ENCODE results near the gene POLR2L. TPM values are rescaled to one million over a fixed set of nuclear protein-coding genes. Genes with fewer than 3 reads are reported as not detected.

The POLR2L gene
- total and polyA plus RNA-seq, 2 of the 13 experiments (the other 11 are each of a cell fraction or from before 2014, with no cell fraction given): 104 to 114 TPM

GRCh38 chr11:808427-809286 is 33.7 kb downstream of the POLR2L start (continued):
- TF ChIP-seq ZNF7 (CRISPR knock-in tag; IDR thresholded peaks at IDR 0.05): peak; percentile 70
- TF ChIP-seq, protein P1, sequence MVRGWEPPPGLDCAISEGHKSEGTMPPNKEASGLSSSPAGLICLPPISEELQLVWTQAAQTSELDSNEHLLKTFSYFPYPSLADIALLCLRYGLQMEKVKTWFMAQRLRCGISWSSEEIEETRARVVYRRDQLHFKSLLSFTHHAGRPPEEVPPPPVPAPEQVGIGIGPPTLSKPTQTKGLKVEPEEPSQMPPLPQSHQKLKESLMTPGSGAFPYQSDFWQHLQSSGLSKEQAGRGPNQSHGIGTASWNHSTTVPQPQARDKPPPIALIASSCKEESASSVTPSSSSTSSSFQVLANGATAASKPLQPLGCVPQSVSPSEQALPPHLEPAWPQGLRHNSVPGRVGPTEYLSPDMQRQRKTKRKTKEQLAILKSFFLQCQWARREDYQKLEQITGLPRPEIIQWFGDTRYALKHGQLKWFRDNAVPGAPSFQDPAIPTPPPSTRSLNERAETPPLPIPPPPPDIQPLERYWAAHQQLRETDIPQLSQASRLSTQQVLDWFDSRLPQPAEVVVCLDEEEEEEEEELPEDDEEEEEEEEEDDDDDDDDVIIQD (CRISPR knock-in tag; IDR thresholded peaks at IDR 0.05; ENCODE audit: low read depth): peak; percentile 43; the same call in 1 of the 2 replicates
- TF ChIP-seq, protein P2, sequence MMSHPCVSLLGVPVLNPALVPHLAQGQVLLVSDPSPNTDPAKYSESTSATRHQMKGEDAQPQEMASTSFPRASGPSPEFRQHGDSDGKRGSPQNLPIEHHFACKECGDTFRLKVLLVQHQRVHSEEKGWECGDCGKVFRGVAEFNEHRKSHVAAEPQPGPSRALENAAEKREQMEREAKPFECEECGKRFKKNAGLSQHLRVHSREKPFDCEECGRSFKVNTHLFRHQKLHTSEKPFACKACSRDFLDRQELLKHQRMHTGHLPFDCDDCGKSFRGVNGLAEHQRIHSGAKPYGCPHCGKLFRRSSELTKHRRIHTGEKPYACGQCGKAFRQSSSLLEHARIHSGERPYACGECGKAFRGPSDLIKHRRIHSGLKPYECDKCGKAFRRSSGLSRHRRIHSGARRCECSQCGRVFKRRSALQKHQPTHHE (CRISPR knock-in tag; IDR thresholded peaks at IDR 0.05; ENCODE audit: borderline replicate concordance): peak; percentile 33; the same call in 1 of the 2 replicates

GRCh38 chr11:804599-804964 is 37.7 kb downstream of the POLR2L start:
- H3K27me3 ChIP-seq (ENCODE audit: control insufficient read depth in 1 of 2, insufficient read depth in 2 of 2, low read length in 2 of 2): no peaks in the 10 kb centered on the region; a peak in 1 of 5 replicates
- intact Hi-C loops (cut with micrococcal nuclease; ENCODE audit: unreplicated experiment): no loop called here
- DNase-seq (ENCODE audit: low spot score) (no peak), ATAC-seq (no peak; the same call in 1 of the 3 replicates), FAIRE-seq (no peak)
- H3K27ac ChIP-seq (ENCODE audit: extremely low read length, insufficient read depth, low read length): peak overlapping the region; percentile 19
- peak overlapping the region; percentile 79 for H3K9ac ChIP-seq (ENCODE audit: insufficient read depth, low read depth, low read length)
- H4K20me1 ChIP-seq (ENCODE audit: insufficient read depth, low read length): no peaks in the 10 kb centered on the region
- no TSS peak for BruUV-seq (replicated peaks)
- H3K4me1 ChIP-seq (ENCODE audit: insufficient read depth, low read length): peaks cover 36% of the 10 kb centered on the region
- WGBS (ENCODE audit: low lambda C conversion rate): 3% methylated on average over 6 of the region's 18 CpGs
- H3K79me2 ChIP-seq (ENCODE audit: insufficient read depth, low read length): peaks cover 25% of the 10 kb centered on the region
- H3K4me3 ChIP-seq (replicated peaks in 1 of 3; ENCODE audit: insufficient read depth in 1 of 3, low read depth in 2 of 3, low read length in 3 of 3): peak overlapping the region; percentile 60 to 82 (median 80)
- ChIA-PET POLR2A (interaction anchor here (1.5 to 4.6 kb wide), 5 partner anchors 8 to 34 kb away, joined by 6 to 56 read pairs (median 7); partner anchors contain the start of gene PNPLA2), CTCF (ENCODE audit: low intra/inter-chr PET ratio, low total read pairs) (no interaction called here)
- peaks cover 7 to 8% of the 10 kb centered on the region in 2 experiments; a peak in 3 of 5 replicates for H3K36me3 ChIP-seq (replicated peaks in 1 of 2; ENCODE audit: control insufficient read depth in 1 of 2, insufficient read depth in 2 of 2, low read length in 2 of 2)
- peak overlapping the region; percentile 94 for H3K4me2 ChIP-seq (ENCODE audit: low read depth, low read length)
- no peak overlapping the region for H2AFZ ChIP-seq (ENCODE audit: low read length)
- no peaks in the 10 kb centered on the region for H3K9me3 ChIP-seq (ENCODE audit: low read length)
- in situ Hi-C loops (cut with HindIII; ENCODE audit: extremely low pct_ligation_motif_present, low pct_unique_long_range_greater_than_20kb): no loop called here
- TF ChIP-seq NRL (CRISPR knock-in tag; IDR thresholded peaks at IDR 0.05; ENCODE audit: borderline replicate concordance) (peak; percentile 45; the same call in 1 of the 2 replicates), MAF1 (CRISPR knock-in tag; IDR thresholded peaks at IDR 0.05; ENCODE audit: borderline replicate concordance) (no peak), PCBP2 (optimal IDR thresholded peaks at IDR 0.05; ENCODE audit: low read depth, low read length, poor library complexity, severe bottlenecking) (no peak), ZNF710 (CRISPR knock-in tag; IDR thresholded peaks at IDR 0.05; ENCODE audit: borderline replicate concordance) (0 out of 2 replicates have a peak, but pooled peaks have one; percentile 5), ZNF740 (CRISPR knock-in tag; IDR thresholded peaks at IDR 0.05) (no peak)
- TF ChIP-seq, protein P3, sequence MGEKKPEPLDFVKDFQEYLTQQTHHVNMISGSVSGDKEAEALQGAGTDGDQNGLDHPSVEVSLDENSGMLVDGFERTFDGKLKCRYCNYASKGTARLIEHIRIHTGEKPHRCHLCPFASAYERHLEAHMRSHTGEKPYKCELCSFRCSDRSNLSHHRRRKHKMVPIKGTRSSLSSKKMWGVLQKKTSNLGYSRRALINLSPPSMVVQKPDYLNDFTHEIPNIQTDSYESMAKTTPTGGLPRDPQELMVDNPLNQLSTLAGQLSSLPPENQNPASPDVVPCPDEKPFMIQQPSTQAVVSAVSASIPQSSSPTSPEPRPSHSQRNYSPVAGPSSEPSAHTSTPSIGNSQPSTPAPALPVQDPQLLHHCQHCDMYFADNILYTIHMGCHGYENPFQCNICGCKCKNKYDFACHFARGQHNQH (CRISPR knock-in tag; IDR thresholded peaks at IDR 0.05): no peak
- TF ChIP-seq, protein P4, sequence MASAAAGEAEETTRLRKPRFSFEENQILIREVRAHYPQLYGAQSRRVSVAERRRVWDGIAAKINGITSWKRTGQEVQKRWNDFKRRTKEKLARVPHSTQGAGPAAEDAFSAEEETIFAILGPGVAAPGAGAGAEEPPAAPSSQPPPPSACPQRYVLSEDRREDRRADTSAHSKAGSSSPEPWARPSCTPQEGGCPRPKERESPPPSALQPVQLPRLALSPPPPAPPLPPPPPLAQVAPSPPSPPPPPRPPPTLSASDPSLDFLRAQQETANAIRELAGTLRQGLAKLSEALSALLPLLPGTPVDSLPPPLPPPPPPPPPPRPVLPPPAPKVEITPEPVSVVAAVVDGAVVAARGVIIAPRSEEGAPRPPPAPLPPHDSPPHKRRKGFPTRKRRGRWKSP (CRISPR knock-in tag; IDR thresholded peaks at IDR 0.05): 0 out of 2 replicates have a peak, but pooled peaks have one; percentile 53
